ENCODE data around the gene IGF2. TPM values are rescaled to one million over a fixed set of nuclear protein-coding genes. Genes with fewer than 3 reads are reported as not detected.
A peak's percentile ranks its signal among the peaks of the same experiment; 100 is the strongest.

The IGF2 gene
- total RNA-seq, 1 donor from 2014 or later: 21.5 TPM

DNA sequence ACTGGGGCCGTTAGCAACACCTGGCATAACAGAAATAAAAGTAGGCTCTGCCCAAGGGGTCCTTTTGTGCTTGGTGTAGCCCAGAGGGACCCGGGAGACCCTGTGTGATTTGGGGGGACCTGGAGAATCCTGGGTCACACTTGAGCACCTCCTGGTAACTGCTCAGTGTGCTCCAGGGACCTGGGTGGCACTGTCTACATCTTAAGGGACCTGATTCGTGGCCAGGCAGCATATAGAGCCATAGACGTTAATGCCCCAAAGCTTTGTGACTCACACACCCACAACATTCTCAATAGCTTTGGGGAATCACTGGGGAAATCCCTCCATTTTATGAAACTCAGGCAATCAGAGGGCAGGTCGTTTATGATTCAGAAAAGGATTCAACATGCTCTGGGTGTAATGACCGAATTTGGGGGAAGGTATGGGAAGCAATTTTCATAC lies 3.6 kb upstream of the IGF2 start:
- H3K27ac Mint-ChIP-seq (ENCODE audit: unreplicated experiment): no peak overlapping the region
- DNase-seq: no peak
- TF ChIP-seq, protein P1, sequence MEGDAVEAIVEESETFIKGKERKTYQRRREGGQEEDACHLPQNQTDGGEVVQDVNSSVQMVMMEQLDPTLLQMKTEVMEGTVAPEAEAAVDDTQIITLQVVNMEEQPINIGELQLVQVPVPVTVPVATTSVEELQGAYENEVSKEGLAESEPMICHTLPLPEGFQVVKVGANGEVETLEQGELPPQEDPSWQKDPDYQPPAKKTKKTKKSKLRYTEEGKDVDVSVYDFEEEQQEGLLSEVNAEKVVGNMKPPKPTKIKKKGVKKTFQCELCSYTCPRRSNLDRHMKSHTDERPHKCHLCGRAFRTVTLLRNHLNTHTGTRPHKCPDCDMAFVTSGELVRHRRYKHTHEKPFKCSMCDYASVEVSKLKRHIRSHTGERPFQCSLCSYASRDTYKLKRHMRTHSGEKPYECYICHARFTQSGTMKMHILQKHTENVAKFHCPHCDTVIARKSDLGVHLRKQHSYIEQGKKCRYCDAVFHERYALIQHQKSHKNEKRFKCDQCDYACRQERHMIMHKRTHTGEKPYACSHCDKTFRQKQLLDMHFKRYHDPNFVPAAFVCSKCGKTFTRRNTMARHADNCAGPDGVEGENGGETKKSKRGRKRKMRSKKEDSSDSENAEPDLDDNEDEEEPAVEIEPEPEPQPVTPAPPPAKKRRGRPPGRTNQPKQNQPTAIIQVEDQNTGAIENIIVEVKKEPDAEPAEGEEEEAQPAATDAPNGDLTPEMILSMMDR (IDR thresholded peaks at IDR 0.05; ENCODE audit: partially characterized antibody, unreplicated experiment): no peak
- no peak overlapping the region for H3K4me3 Mint-ChIP-seq (ENCODE audit: unreplicated experiment)
- H3K4me1 Mint-ChIP-seq (ENCODE audit: low read depth, unreplicated experiment): no peaks in the 10 kb centered on the region
- peaks cover 24% of the 10 kb centered on the region for H3K27me3 Mint-ChIP-seq (ENCODE audit: unreplicated experiment)
- H3K36me3 Mint-ChIP-seq (ENCODE audit: unreplicated experiment): no peaks in the 10 kb centered on the region
- H3K9me3 Mint-ChIP-seq (ENCODE audit: unreplicated experiment): peaks cover 2% of the 10 kb centered on the region

DNA sequence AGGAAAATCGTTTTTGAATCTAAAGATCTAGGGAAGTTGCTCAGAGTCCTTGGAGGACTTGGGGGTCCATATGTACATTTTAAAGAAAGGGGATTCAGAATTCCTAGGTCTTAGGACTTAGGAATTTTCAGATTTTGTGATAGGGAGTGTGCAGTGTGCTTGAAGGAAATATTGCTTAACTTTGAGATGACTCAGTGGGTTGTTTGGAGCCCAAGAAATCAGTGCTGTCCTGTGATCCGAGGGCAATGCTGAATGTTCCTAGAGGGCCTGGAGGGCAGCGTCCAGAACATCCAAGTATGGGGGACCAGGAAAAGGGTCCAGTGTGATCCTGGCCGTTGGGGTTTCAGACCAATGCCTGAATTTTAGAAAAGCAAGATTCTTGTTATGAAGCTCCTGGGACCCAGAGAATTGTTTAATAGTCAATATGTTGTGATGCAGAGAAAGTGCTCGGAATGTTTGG lies 3.1 kb upstream of the IGF2 start:
- no peaks in the 10 kb centered on the region for H3K4me1 Mint-ChIP-seq (ENCODE audit: low read depth, unreplicated experiment)
- DNase-seq: no peak

DNA sequence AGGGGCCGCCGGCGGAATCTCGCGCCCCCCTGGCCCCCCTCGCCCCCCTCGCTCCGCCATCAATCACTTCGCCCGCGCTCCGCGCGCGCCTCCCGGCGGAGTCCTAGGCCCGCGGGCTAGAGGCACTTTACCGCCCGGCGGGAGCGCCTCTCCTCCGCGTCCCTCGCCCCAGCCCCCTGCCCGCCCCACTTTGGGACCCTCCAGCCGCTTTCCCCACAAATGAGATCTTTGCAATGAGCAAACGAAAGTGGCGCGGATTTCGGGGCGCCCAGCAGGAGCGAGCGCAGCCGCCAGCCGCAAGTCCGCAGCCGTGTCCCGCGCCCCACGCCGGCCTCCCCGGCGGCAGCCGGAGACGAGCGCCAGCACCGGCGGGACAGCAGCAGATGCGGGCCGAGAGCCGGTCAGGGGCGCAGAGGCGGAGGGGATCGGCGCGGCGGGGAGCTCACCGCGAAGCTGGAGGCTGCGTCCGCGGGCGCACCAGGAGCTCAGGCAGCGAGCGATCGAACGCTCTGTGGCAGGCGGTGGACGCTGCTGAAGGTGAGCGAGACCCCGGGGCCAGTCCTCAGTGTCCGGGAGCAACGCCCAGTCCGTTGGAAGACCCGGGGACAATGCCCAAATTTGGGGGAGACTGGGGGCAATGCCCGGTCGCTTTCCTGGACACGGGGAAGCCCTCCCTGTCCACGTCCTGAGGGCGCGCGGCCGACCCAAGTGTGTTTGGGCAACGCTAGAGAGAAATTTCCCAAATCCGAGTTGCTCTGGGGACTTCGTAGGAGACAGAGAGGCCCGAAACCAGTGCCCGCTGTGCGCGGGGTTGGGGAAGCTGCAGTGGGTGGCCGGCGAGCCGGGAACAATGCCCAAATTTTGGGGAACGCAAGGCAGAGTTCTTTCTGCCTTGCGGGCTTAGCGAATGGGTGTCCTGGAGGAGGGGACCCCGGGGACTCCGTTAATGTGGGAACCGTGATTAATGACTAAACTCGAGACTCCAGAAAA lies 1.5 kb upstream of the IGF2 start:
- peaks cover 6% of the 10 kb centered on the region for H3K9me3 Mint-ChIP-seq (ENCODE audit: unreplicated experiment)
- TF ChIP-seq, protein P1 (IDR thresholded peaks at IDR 0.05; ENCODE audit: partially characterized antibody, unreplicated experiment): no peak
- no peak overlapping the region for H3K4me3 Mint-ChIP-seq (ENCODE audit: unreplicated experiment)
- H3K27ac Mint-ChIP-seq (ENCODE audit: unreplicated experiment): no peak overlapping the region
- H3K36me3 Mint-ChIP-seq (ENCODE audit: unreplicated experiment): no peaks in the 10 kb centered on the region
- DNase-seq: peak; percentile 61
- H3K27me3 Mint-ChIP-seq (ENCODE audit: unreplicated experiment): peaks cover 28% of the 10 kb centered on the region
- no peaks in the 10 kb centered on the region for H3K4me1 Mint-ChIP-seq (ENCODE audit: low read depth, unreplicated experiment)

More for the DNA sequence above, 3.1 kb upstream of the IGF2 start:
- Mint-ChIP-seq H3K9me3 (ENCODE audit: unreplicated experiment) (peaks cover 2% of the 10 kb centered on the region), H3K27ac (ENCODE audit: unreplicated experiment) (no peak overlapping the region), H3K27me3 (ENCODE audit: unreplicated experiment) (peaks cover 28% of the 10 kb centered on the region), H3K36me3 (ENCODE audit: unreplicated experiment) (no peaks in the 10 kb centered on the region), H3K4me3 (ENCODE audit: unreplicated experiment) (no peak overlapping the region)
- TF ChIP-seq, protein P1 (IDR thresholded peaks at IDR 0.05; ENCODE audit: partially characterized antibody, unreplicated experiment): no peak

DNA sequence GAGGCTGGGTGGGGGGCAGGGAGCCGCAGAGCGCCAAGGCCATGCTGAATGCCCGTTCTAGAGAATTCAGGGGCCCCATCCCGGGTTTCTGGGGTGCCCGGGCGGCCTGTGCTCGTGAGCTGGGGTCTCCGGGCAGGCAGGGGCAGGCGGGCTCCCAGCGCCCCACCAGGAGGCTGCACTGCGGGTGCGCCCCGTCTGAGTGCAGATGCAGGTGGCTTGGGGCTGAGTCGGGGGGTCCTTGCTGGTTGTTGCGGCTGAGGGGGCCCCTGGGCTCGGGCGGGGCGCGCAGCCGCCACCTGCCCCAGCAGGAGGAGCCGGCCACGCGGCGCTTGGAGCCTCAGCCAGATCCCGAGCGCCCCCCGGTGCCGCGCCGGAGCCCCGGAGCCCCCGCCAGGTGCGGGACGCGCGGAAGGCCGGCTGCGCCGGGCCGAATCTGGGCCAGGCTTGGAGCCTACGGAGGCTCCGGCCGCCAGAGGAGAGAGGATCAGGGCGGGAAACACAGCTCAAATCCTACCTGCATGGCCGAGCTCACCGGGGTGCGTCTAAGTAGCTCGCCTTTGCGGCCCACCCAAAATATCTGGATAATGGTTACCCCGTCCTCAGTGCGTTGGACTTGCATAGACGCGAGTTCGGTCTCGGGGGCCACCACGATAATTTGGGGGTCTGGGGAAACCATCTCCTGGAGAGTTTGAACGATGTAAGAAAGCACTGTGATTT lies 590 bp upstream of the IGF2 start:
- H3K9me3 Mint-ChIP-seq (ENCODE audit: unreplicated experiment): peaks cover 6% of the 10 kb centered on the region
- no peak overlapping the region for H3K4me3 Mint-ChIP-seq (ENCODE audit: unreplicated experiment)
- TF ChIP-seq, protein P1 (IDR thresholded peaks at IDR 0.05; ENCODE audit: partially characterized antibody, unreplicated experiment): no peak
- H3K27ac Mint-ChIP-seq (ENCODE audit: unreplicated experiment): no peak overlapping the region
- peak; percentile 22 for DNase-seq
- no peaks in the 10 kb centered on the region for H3K4me1 Mint-ChIP-seq (ENCODE audit: low read depth, unreplicated experiment)
- H3K27me3 Mint-ChIP-seq (ENCODE audit: unreplicated experiment): peaks cover 28% of the 10 kb centered on the region
- H3K36me3 Mint-ChIP-seq (ENCODE audit: unreplicated experiment): no peaks in the 10 kb centered on the region
